ENCODE measurements around the gene CASK.
A peak's percentile ranks its signal among the peaks of the same experiment; 100 is the strongest.

The CASK gene

GRCh38 chrX:41912923-41913322 is 10.4 kb downstream of the CASK start:
- no peak for DNase-seq

- DNase-seq: peak; percentile 48
These were observed 14.3 kb downstream of the CASK start for GRCh38 chrX:41909068-41909467.

- no peak for DNase-seq
These were observed 16.7 kb downstream of the CASK start for GRCh38 chrX:41906515-41907187.

GRCh38 chrX:41903544-41903943 is 19.8 kb downstream of the CASK start:
- DNase-seq: no peak

GRCh38 chrX:41900321-41900720 is 23.0 kb downstream of the CASK start:
- no peak for DNase-seq

GRCh38 chrX:41895826-41896225 is 27.5 kb downstream of the CASK start:
- DNase-seq: no peak

- DNase-seq: no peak
These were observed 33.3 kb downstream of the CASK start for GRCh38 chrX:41890026-41890423.

GRCh38 chrX:41889317-41890025 is 33.9 kb downstream of the CASK start:
- DNase-seq: no peak

GRCh38 chrX:41887691-41888090 is 35.7 kb downstream of the CASK start:
- no peak for DNase-seq

GRCh38 chrX:41885724-41886123 is 37.6 kb downstream of the CASK start:
- DNase-seq: no peak

GRCh38 chrX:41881166-41881565 is 42.2 kb downstream of the CASK start:
- DNase-seq: no peak

GRCh38 chrX:41877167-41877566 is 46.2 kb downstream of the CASK start:
- DNase-seq: no peak

- no peak for DNase-seq
These were observed 48.2 kb downstream of the CASK start for GRCh38 chrX:41875142-41875541.

GRCh38 chrX:41870719-41871151 is 52.6 kb downstream of the CASK start:
- DNase-seq: no peak

- no peak for DNase-seq
These were observed 54.9 kb downstream of the CASK start for GRCh38 chrX:41868392-41868977.

GRCh38 chrX:41863343-41864203 is 59.8 kb downstream of the CASK start:
- DNase-seq: no peak

GRCh38 chrX:41862562-41863184 is 60.7 kb downstream of the CASK start:
- DNase-seq: no peak

GRCh38 chrX:41858161-41858775 is 65.1 kb downstream of the CASK start:
- DNase-seq: no peak

- DNase-seq: no peak
These were observed 65.7 kb downstream of the CASK start for GRCh38 chrX:41857670-41858069.

- no peak for DNase-seq
These were observed 76.6 kb downstream of the CASK start for GRCh38 chrX:41846714-41847113.

GRCh38 chrX:41837270-41837944 is 85.9 kb downstream of the CASK start:
- DNase-seq: no peak

GRCh38 chrX:41828826-41829225 is 94.5 kb downstream of the CASK start:
- DNase-seq: no peak
